HCT116 (cell line): ENCODE results near the gene EGF.

Experiments used
- CTCF ChIP-seq, 3 experiments: fragments of 200-600 bp in 1 of 3; sonication (generic) in 1 of 3; IDR thresholded peaks in 2 of 3; conservative IDR thresholded peaks in 1 of 3; 2 replicates each; pipeline ENCODE4 v1.5.1; 2012 to 2017; ENCODE audit warnings: low read depth in 2 of 3, low read length in 2 of 3, antibody characterized with exemption in 1 of 3, borderline replicate concordance in 1 of 3, control low read depth in 1 of 3, mild to moderate bottlenecking in 1 of 3, mixed read lengths in 1 of 3, mixed run types in 1 of 3, moderate library complexity in 1 of 3; ENCODE audit not compliant: insufficient read depth in 1 of 3
- EZH2 ChIP-seq: fragments of 200-600 bp; sonication (generic); IDR thresholded peaks from 2 replicates; pipeline ENCODE4 v1.6.1; 2017; ENCODE audit warnings: antibody characterized with exemption, mixed run types
- MAX ChIP-seq: IDR thresholded peaks from 2 replicates; pipeline ENCODE4 v1.6.1; 2012
- POLR2A ChIP-seq: IDR thresholded peaks from 2 replicates; pipeline ENCODE4 v1.7.0; 2011; ENCODE audit warnings: borderline replicate concordance; ENCODE audit not compliant: insufficient read depth, insufficient read length; ENCODE audit errors: extremely low read depth
- POLR2AphosphoS5 ChIP-seq: IDR thresholded peaks from 2 replicates; pipeline ENCODE4 v1.6.1; 2011; ENCODE audit warnings: mild to moderate bottlenecking, low read depth, low read length, moderate library complexity
- TCF7L2 ChIP-seq: IDR thresholded peaks from 2 replicates; pipeline ENCODE4 v1.7.0; 2011; ENCODE audit warnings: borderline replicate concordance, inconsistent platforms; ENCODE audit not compliant: insufficient read depth, insufficient read length; ENCODE audit errors: extremely low read depth

GRCh38 chr4:109872950-109873656 is 39.6 kb upstream of the EGF start:
- TF ChIP-seq POLR2AphosphoS5 (no peak), CTCF (IDR thresholded peaks at IDR 0.05 in 2 of 3, conservative IDR thresholded peaks at IDR 0.05 in 1 of 3; ENCODE audit: borderline replicate concordance in 1 of 3, insufficient read depth in 1 of 3, low read depth in 2 of 3, low read length in 2 of 3) (no peak), POLR2A (no peak), MAX (no peak), TCF7L2 (no peak), EZH2 (no peak)
